ENCODE measurements around the gene SUFU.

Gene SUFU

GRCh38 chr10:102621443-102622325 is 117.9 kb downstream of the SUFU start:
- FAIRE-seq, result no peak

GRCh38 chr10:102624094-102624493 is 120.3 kb downstream of the SUFU start:
- no peak for FAIRE-seq

- FAIRE-seq, result no peak
Measured at GRCh38 chr10:102624751-102625645, 121.2 kb downstream of the SUFU start.

- no peak for FAIRE-seq
Measured at GRCh38 chr10:102626026-102626685, 122.4 kb downstream of the SUFU start.

GRCh38 chr10:102627291-102627735 is 123.5 kb downstream of the SUFU start:
- no peak for FAIRE-seq

- no peak for FAIRE-seq
Measured at GRCh38 chr10:102627736-102628293, 124.0 kb downstream of the SUFU start.

- no peak for FAIRE-seq
Measured at GRCh38 chr10:102628451-102628911, 124.7 kb downstream of the SUFU start.

GRCh38 chr10:102629661-102630614 is 126.2 kb downstream of the SUFU start:
- FAIRE-seq, result no peak

- no peak for FAIRE-seq
Measured at GRCh38 chr10:102630663-102631062, 126.9 kb downstream of the SUFU start.

- FAIRE-seq, result no peak
Measured at GRCh38 chr10:102631525-102632393, 128.0 kb downstream of the SUFU start.

- no peak for FAIRE-seq
Measured at GRCh38 chr10:102632394-102633111, 128.8 kb downstream of the SUFU start.

- FAIRE-seq, result no peak
Measured at GRCh38 chr10:102633287-102633686, 129.5 kb downstream of the SUFU start.

GRCh38 chr10:102633848-102634247 is 130.1 kb downstream of the SUFU start:
- no peak for FAIRE-seq

GRCh38 chr10:102634686-102635085 is 130.9 kb downstream of the SUFU start:
- no peak for FAIRE-seq

GRCh38 chr10:102635377-102635776 is 131.6 kb downstream of the SUFU start:
- no peak for FAIRE-seq

GRCh38 chr10:102639537-102639936 is 135.8 kb downstream of the SUFU start:
- FAIRE-seq, result no peak

- FAIRE-seq, result peak; percentile 5
Measured at GRCh38 chr10:102641402-102641801, 137.6 kb downstream of the SUFU start.

- FAIRE-seq, result peak; percentile 68
Measured at GRCh38 chr10:102641880-102642735, 138.3 kb downstream of the SUFU start.

All from islet of Langerhans (tissue), 1 donor.